GM12874 (cell line): Measurements from ENCODE around the gene PRSS56.

Experiments
- CTCF ChIP-seq: IDR thresholded peaks from 2 replicates; pipeline ENCODE4 v1.5.1; 2011; ENCODE audit warnings: low read depth, mild to moderate bottlenecking, control low read depth, low read length, moderate library complexity; ENCODE audit not compliant: insufficient read depth

PRSS56 gene

GRCh38 chr2:232493701-232494474, 26.3 kb upstream of the PRSS56 start:
- TF ChIP-seq CTCF = no peak

- TF ChIP-seq CTCF = no peak
Measured at GRCh38 chr2:232494542-232494941, 25.6 kb upstream of the PRSS56 start.

GRCh38 chr2:232495292-232495691, 24.9 kb upstream of the PRSS56 start:
- no peak for TF ChIP-seq CTCF

GRCh38 chr2:232496501-232497270, 23.5 kb upstream of the PRSS56 start:
- no peak for TF ChIP-seq CTCF

GRCh38 chr2:232497348-232497747, 22.8 kb upstream of the PRSS56 start:
- TF ChIP-seq CTCF = no peak

- no peak for TF ChIP-seq CTCF
Measured at GRCh38 chr2:232498452-232498851, 21.7 kb upstream of the PRSS56 start.

- TF ChIP-seq CTCF = no peak
Measured at GRCh38 chr2:232501331-232501771, 18.8 kb upstream of the PRSS56 start.
